SK-N-MC (cell line): ENCODE results near the gene ARL10.

ENCODE experiments used
- EZH2 ChIP-seq: fragments of 200-600 bp; sonication (generic); IDR thresholded peaks from one replicate; pipeline ENCODE4 v1.6.1; 2017; ENCODE audit warnings: antibody characterized with exemption
- FOXP2 ChIP-seq: optimal IDR thresholded peaks from 2 replicates; pipeline ENCODE3; 2011; ENCODE audit warnings: mild to moderate bottlenecking, moderate library complexity; ENCODE audit not compliant: insufficient read depth; ENCODE audit errors: extremely low read length, control extremely low read depth
- POLR2AphosphoS5 ChIP-seq: IDR thresholded peaks from 2 replicates; pipeline ENCODE4 v1.6.1; 2012; ENCODE audit warnings: mild to moderate bottlenecking, low read depth, low read length, borderline replicate concordance

GRCh38 chr5:176373100-176373818 is 8.0 kb downstream of the ARL10 start:
- no peak for TF ChIP-seq POLR2AphosphoS5
- no peak for TF ChIP-seq EZH2
- TF ChIP-seq FOXP2 = no peak
